Raji (cell line): ENCODE results near the gene PRKG1.

Experiments
- POLR2A ChIP-seq: IDR thresholded peaks from 2 replicates; pipeline ENCODE4 v1.6.1; 2011; ENCODE audit warnings: low read depth, low read length, control low read depth; ENCODE audit not compliant: insufficient read depth

The PRKG1 gene

GRCh38 chr10:51422311-51423120 lies 348.2 kb downstream of the PRKG1 start:
- TF ChIP-seq POLR2A, result no peak

- no peak for TF ChIP-seq POLR2A
Observed at GRCh38 chr10:51423121-51423452, 348.8 kb downstream of the PRKG1 start.

DNA sequence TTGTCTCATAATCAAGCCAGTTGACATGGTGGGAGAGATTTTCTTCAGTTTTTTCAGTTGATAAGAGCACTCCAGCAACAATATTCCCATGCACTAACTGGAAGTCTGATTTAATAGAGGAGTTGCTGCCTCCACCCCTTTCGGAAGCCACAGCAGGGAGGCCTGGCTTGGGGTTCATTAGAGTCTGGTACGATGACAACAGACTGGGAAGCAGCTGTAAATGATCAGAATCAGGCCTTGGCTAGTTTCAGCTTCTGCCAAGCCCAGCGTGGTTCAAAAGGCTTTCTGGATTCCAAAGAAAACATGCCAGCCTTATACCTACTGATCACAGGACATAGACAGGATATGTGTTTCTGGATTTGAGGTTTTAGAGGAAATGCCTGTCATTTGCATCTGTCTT lies 351.1 kb downstream of the PRKG1 start:
- no peak for TF ChIP-seq POLR2A

DNA sequence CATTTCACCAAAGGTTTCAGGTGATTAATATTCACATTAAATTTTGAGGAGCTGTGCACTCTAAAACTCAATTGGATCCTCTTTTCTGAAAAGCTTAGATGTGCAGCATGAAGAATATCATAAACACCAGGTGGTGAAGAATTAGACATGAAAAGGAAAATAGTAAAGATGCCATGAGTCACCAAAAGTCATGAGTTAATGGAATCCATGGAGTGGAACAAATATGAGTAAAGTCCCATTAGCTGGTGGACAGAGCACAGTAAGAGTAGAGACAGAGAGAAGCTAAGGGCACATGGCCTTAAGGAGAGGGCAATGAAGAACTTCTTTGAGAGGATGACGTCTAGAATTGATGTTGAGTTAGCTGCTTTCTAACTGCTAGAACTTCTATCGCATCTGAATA lies 353.5 kb downstream of the PRKG1 start:
- TF ChIP-seq POLR2A, result no peak

DNA sequence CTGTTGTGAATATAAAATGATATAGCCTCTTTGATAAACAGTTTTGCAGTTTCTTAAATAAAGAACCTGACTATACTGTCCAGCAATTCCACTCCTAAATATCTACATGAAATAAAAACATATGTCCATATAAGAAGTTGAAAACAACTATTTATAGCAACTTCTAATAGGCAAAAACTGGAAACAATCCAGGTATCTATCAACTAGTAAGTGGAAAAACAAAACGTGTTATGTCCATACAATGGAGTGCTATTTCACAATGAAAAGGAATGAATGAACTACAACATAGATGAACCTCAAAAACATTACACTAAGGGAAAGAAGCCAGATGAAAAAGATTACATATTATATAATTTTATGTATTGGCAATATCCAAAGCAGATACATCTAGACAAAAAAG lies 356.2 kb downstream of the PRKG1 start:
- TF ChIP-seq POLR2A, result no peak

DNA sequence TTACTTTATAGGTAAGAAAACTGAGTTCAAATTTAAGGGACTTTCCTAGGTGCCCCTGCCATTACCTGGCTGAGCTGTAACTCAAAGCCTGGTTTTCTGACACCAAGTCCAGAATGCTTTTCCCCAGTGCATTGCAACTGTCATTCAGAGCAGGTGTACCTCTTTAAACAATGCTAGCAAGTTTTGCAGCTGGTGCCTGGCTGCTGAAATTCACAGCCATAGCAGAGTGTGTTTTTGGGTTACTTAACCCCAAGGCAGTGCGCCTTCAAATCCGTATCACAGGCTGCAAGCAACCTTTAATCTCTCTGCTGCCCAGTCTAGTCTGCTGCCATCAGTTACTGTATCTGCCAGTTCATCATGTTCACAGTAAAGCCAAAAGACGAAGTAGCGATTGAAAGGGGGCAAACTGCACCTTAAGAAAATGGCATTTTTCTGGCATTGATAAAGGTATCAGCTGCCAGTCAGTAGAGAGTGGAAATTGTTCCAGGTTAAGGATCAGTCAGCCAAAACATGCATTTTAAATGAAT lies 359.7 kb downstream of the PRKG1 start:
- TF ChIP-seq POLR2A, result no peak

GRCh38 chr10:51436805-51437204 lies 362.5 kb downstream of the PRKG1 start:
- no peak for TF ChIP-seq POLR2A

- TF ChIP-seq POLR2A, result no peak
Observed at GRCh38 chr10:51439645-51440044, 365.4 kb downstream of the PRKG1 start.

- no peak for TF ChIP-seq POLR2A
Observed at GRCh38 chr10:51445588-51445987, 371.3 kb downstream of the PRKG1 start.

GRCh38 chr10:51447119-51447518 lies 372.8 kb downstream of the PRKG1 start:
- TF ChIP-seq POLR2A, result no peak

GRCh38 chr10:51459476-51459875 lies 385.2 kb downstream of the PRKG1 start:
- TF ChIP-seq POLR2A, result no peak

DNA sequence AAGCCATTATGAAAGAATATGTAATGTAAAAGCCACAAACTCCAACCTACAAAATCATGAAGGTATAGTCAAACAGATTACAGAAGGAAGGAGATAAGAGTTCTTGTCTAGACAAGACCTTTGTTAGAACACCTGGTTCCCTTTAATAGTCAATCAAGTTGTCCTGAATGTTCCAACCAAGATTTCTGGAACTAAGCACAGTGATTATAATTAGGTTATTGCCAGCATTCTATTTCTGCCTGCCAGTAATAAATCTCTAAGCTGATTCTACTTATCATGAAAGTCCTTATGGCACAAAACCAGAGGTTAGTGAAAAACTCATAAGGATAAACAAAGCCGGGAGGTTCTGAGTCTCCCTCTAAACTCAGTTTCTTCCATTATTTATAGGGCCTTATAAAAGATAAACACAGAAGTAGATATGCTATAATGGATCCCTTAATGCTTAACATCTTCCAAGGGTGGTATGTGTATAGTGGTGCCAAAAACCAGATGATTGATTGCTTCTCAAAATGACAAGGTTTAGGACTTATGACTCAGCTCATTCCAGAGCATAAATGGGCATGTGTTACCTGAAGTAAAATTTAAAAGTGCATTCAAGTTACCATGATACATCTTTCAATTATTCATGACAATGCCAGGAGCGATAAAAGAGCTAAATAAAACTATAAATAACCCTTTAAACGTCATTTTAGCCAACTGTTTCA lies 387.9 kb downstream of the PRKG1 start:
- TF ChIP-seq POLR2A, result no peak

DNA sequence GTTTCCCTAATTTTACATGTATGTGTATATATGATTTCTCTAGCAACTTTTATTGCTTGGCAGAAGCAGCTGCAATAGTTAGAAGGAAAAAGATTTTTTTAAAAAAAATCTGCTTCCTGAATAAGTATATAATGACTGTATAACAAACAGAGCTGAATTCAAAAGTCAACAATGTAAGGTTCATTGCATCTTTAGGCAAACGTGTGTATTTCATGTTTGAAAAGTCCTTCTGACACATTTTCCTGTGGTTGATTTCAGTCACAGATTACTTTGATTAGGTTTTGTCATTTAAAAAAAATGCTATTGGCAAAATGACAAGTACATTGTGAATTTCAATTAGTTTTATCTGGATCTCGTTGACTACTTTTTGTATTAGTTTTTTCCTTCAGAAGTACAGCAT lies 394.1 kb downstream of the PRKG1 start:
- TF ChIP-seq POLR2A, result no peak

DNA sequence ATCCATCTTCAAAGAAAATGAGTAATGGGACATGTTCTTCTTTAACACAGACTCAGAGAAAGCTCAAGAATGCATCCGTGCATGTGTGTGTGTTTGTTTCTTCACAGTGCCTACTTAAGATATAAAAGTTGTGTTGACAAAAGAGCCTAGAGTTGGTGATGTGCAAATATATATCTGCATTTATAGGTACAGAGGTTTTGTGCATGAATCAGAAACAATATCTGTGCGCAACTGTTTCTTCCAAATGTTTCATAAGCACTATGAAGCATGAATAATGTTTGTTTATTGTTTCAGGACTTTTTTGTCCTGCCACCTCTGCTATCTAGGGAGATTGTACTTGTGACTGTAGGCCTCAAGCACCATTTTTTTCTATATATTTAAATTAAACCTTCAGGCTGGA lies 395.4 kb downstream of the PRKG1 start:
- no peak for TF ChIP-seq POLR2A

- no peak for TF ChIP-seq POLR2A
Observed at GRCh38 chr10:51471271-51471670, 397.0 kb downstream of the PRKG1 start.

GRCh38 chr10:51472154-51472553 lies 397.9 kb downstream of the PRKG1 start:
- TF ChIP-seq POLR2A, result no peak
